Kidney (tissue), 14 donors: ENCODE measurements around the gene SURF1. TPM values are rescaled to one million over a fixed set of nuclear protein-coding genes. Genes with fewer than 3 reads are reported as not detected.

ENCODE experiments used
- DNase-seq, 5 donors: peaks; one replicate each; pipeline ENCODE4 v3.0.0-alpha.2; 2013 to 2020
- FAIRE-seq: peaks from 2 replicates; lab custom pipeline; 2012; peaks lifted over from hg19 to GRCh38; lab: Jason Lieb, UNC
- H3K27ac ChIP-seq, 2 donors: one replicate each; pipeline ENCODE4 v1.7.0; 2013; ENCODE audit warnings: low read depth in 2 of 2, low read length in 2 of 2, inconsistent platforms in 1 of 2
- H3K27me3 ChIP-seq: one replicate; pipeline ENCODE4 v1.7.1; 2013; ENCODE audit warnings: low read length, inconsistent platforms; ENCODE audit not compliant: control insufficient read depth, insufficient read depth
- H3K36me3 ChIP-seq, 3 donors: one replicate each; pipeline versions ENCODE4 v1.7.0 to v1.7.1; 2013; ENCODE audit warnings: low read length in 3 of 3, control low read depth in 1 of 3, inconsistent platforms in 1 of 3; ENCODE audit not compliant: insufficient read depth in 3 of 3, control insufficient read depth in 2 of 3
- H3K4me1 ChIP-seq, 3 donors: one replicate each; pipeline versions ENCODE4 v1.7.0 to v1.7.1; 2013; ENCODE audit warnings: low read length in 3 of 3, inconsistent platforms in 1 of 3, low read depth in 1 of 3; ENCODE audit not compliant: control insufficient read depth in 2 of 3, insufficient read depth in 2 of 3
- H3K4me3 ChIP-seq, 3 donors: one replicate each; pipeline versions ENCODE4 v1.7.0 to v1.8.1; 2013; ENCODE audit warnings: low read length in 3 of 3, control low read depth in 1 of 3, inconsistent platforms in 1 of 3
- H3K9ac ChIP-seq, 3 donors: one replicate each; pipeline versions ENCODE4 v1.7.0 to v1.7.1; 2013; ENCODE audit warnings: low read length in 3 of 3, control low read depth in 1 of 3, inconsistent platforms in 1 of 3
- H3K9me3 ChIP-seq, 3 donors: one replicate each; pipeline versions ENCODE4 v1.7.0 to v1.7.1; 2013; ENCODE audit warnings: low read length in 3 of 3, control low read depth in 1 of 3, inconsistent platforms in 1 of 3; ENCODE audit not compliant: control insufficient read depth in 2 of 3, insufficient read depth in 1 of 3
- CTCF ChIP-seq: IDR thresholded peaks from 3 replicates; pipeline ENCODE4 v1.5.1; 2012; ENCODE audit warnings: mild to moderate bottlenecking, moderate library complexity, borderline replicate concordance; ENCODE audit not compliant: insufficient read depth; ENCODE audit errors: extremely low read depth
- intact Hi-C: fragments of 100-400 bp; cut with DNase I; formaldehyde crosslinking; loops from one replicate; pipeline ENCODE4 v1.11.1; 2022
- polyA plus RNA-seq: library from polyadenylated mRNA; stranded (reverse); fragments of 350-450 nt; fragmentation: Illumina TruSeq; extraction: RNeasy Lipid Tissue Mini Kit (QIAGEN cat#74804); gene quantifications from one replicate; pipeline ENCODE4 v1.2.3, GENCODE V29; 2014; ENCODE audit warnings: low read depth, low replicate concordance; ENCODE audit not compliant: insufficient read depth
- total RNA-seq: library from RNA; stranded (reverse); fragmentation: NEBNext Ultra II Directional; extraction: Animal tissue kit (Norgen Biotek cat#: 25700); gene quantifications from one replicate; pipeline ENCODE4 v1.2.1, GENCODE V29; 2021
- donor health status: control.
- donor health status: control.
- donor health status: control.
- donor health status: control.
- donor health status: control.
- donor health status: DM: yes; HTN: yes; CAD: no.
- donor health status: Normal renal cell carcinoma (clear cell type).

SURF1 gene
- total and polyA plus RNA-seq, 2 donors from 2014 or later = 45.0 to 165 TPM

GRCh38 chr9:133315997-133316396 lies 40.3 kb downstream of the SURF1 start:
- Histone ChIP-seq H3K4me1 (no peaks in the 10 kb centered on the region), H3K27ac (no peak overlapping the region), H3K9me3 (no peaks in the 10 kb centered on the region), H3K27me3 (no peaks in the 10 kb centered on the region), H3K4me3 (no peak overlapping the region), H3K36me3 (no peaks in the 10 kb centered on the region), H3K9ac (no peak overlapping the region)
- intact Hi-C loops = no loop called here
- TF ChIP-seq CTCF = no peak
- DNase-seq = no peak
- no peak for FAIRE-seq

GRCh38 chr9:133309608-133310007 lies 46.7 kb downstream of the SURF1 start:
- TF ChIP-seq CTCF = no peak
- intact Hi-C loops = no loop called here
- FAIRE-seq = no peak
- no peaks in the 10 kb centered on the region for H3K4me1 ChIP-seq
- no peaks in the 10 kb centered on the region for H3K36me3 ChIP-seq
- no peak overlapping the region for H3K9ac ChIP-seq
- no peaks in the 10 kb centered on the region for H3K27me3 ChIP-seq
- H3K9me3 ChIP-seq = no peaks in the 10 kb centered on the region
- no peak overlapping the region for H3K27ac ChIP-seq
- no peak overlapping the region for H3K4me3 ChIP-seq
- no peak for DNase-seq

- Histone ChIP-seq H3K9ac (no peak overlapping the region), H3K4me3 (no peak overlapping the region), H3K27me3 (no peaks in the 10 kb centered on the region), H3K27ac (no peak overlapping the region), H3K36me3 (no peaks in the 10 kb centered on the region), H3K9me3 (no peaks in the 10 kb centered on the region), H3K4me1 (no peaks in the 10 kb centered on the region)
- DNase-seq (no peak), FAIRE-seq (no peak)
- TF ChIP-seq CTCF = no peak
- intact Hi-C loops = no loop called here
Measured at GRCh38 chr9:133307301-133307700, 49.0 kb downstream of the SURF1 start.
